WTC11 (cell line): ENCODE measurements around the gene ZDHHC8. TPM values are rescaled to one million over a fixed set of nuclear protein-coding genes. Genes with fewer than 3 reads are reported as not detected.

Experiments
- ATAC-seq: fragments of 200-7000 bp; cut with Tn5 transposase; 2 replicates; pipeline ENCODE4 v1.10.0; 2021; ENCODE audit warnings: mild to moderate bottlenecking, moderate library complexity
- CTCF ChIA-PET: fragments of 300-600 bp; sonication (Branson Sonifier 250); formaldehyde crosslinking; loops from one replicate; lab custom pipeline; 2021; ENCODE audit warnings: antibody characterized with exemption; lab: Charles Lee
- POLR2A ChIA-PET: fragments of 350-600 bp; sonication (Branson Sonifier 250); formaldehyde crosslinking; loops from one replicate; lab custom pipeline; 2021; ENCODE audit warnings: antibody characterized with exemption; lab: Charles Lee
- DNase-seq: peaks from one replicate; pipeline ENCODE4 v3.0.0; 2021; ENCODE audit warnings: low spot score
- H3K27ac Mint-ChIP-seq: 2 replicates; pipeline ENCODE4 v1.8.0; 2021; ENCODE audit warnings: mixed read lengths
- H3K27me3 Mint-ChIP-seq: 2 replicates; pipeline ENCODE4 v1.8.0; 2021; ENCODE audit warnings: low read depth, mild to moderate bottlenecking, moderate library complexity, mixed read lengths
- H3K36me3 Mint-ChIP-seq: 2 replicates; pipeline ENCODE4 v1.8.0; 2021; ENCODE audit warnings: mixed read lengths
- H3K4me1 Mint-ChIP-seq: 2 replicates; pipeline ENCODE4 v1.8.0; 2022; ENCODE audit warnings: mixed read lengths
- H3K4me3 Mint-ChIP-seq: 2 replicates; pipeline ENCODE4 v1.8.0; 2021; ENCODE audit warnings: mild to moderate bottlenecking, moderate library complexity, mixed read lengths
- H3K9me3 Mint-ChIP-seq: 2 replicates; pipeline ENCODE4 v1.8.0; 2021; ENCODE audit warnings: mixed read lengths
- CBFB ChIP-seq: sonication (generic); formaldehyde crosslinking; IDR thresholded peaks from 2 replicates; pipeline ENCODE4 v1.8.1; 2022; ENCODE audit warnings: mild to moderate bottlenecking, low read depth, missing genetic modification reagents
- CREB1 ChIP-seq: sonication (generic); formaldehyde crosslinking; IDR thresholded peaks from 2 replicates; pipeline ENCODE4 v1.8.0; 2023; ENCODE audit warnings: mild to moderate bottlenecking, missing genetic modification reagents
- ELF4 ChIP-seq: sonication (generic); formaldehyde crosslinking; IDR thresholded peaks from 2 replicates; pipeline ENCODE4 v1.8.1; 2022; ENCODE audit warnings: low read depth, mild to moderate bottlenecking, moderate library complexity, missing genetic modification reagents
- ESRRA ChIP-seq: sonication (generic); formaldehyde crosslinking; IDR thresholded peaks from 2 replicates; pipeline ENCODE4 v1.8.1; 2022; ENCODE audit warnings: mild to moderate bottlenecking, missing genetic modification reagents, borderline replicate concordance
- HMGA2 ChIP-seq: fragments of 250-450 bp; sonication (Bioruptor Pico); IDR thresholded peaks from 2 replicates; pipeline ENCODE4 v1.4.0; 2021; ENCODE audit warnings: mild to moderate bottlenecking, moderate library complexity
- MXD4 ChIP-seq: fragments of 250-450 bp; sonication (Bioruptor Pico); IDR thresholded peaks from 2 replicates; pipeline ENCODE4 v1.8.0; 2021; ENCODE audit warnings: mild to moderate bottlenecking, moderate library complexity, borderline replicate concordance
- NFE2L1 ChIP-seq: sonication (generic); formaldehyde crosslinking; IDR thresholded peaks from 2 replicates; pipeline ENCODE4 v1.8.1; 2023; ENCODE audit warnings: missing genetic modification reagents
- OVOL2 ChIP-seq: fragments of 250-450 bp; sonication (Bioruptor Pico); IDR thresholded peaks from 2 replicates; pipeline ENCODE4 v1.9.0; 2021; ENCODE audit warnings: mild to moderate bottlenecking, borderline replicate concordance
- RORB ChIP-seq: fragments of 250-450 bp; sonication (Bioruptor Pico); IDR thresholded peaks from 2 replicates; pipeline ENCODE4 v1.9.0; 2021; ENCODE audit warnings: mild to moderate bottlenecking
- SMAD3 ChIP-seq: sonication (generic); formaldehyde crosslinking; IDR thresholded peaks from 2 replicates; pipeline ENCODE4 v1.8.0; 2022; ENCODE audit warnings: missing genetic modification reagents, mild to moderate bottlenecking, borderline replicate concordance
- SMAD4 ChIP-seq: sonication (generic); formaldehyde crosslinking; IDR thresholded peaks from 2 replicates; pipeline ENCODE4 v1.8.0; 2022; ENCODE audit warnings: mild to moderate bottlenecking, missing genetic modification reagents
- TEAD1 ChIP-seq: sonication (generic); formaldehyde crosslinking; IDR thresholded peaks from 2 replicates; pipeline ENCODE4 v1.8.0; 2022; ENCODE audit warnings: mild to moderate bottlenecking, missing genetic modification reagents
- TP53 ChIP-seq: sonication (generic); formaldehyde crosslinking; IDR thresholded peaks from 2 replicates; pipeline ENCODE4 v1.8.1; 2023; ENCODE audit warnings: mild to moderate bottlenecking, missing genetic modification reagents
- ZNF138 ChIP-seq: sonication (generic); formaldehyde crosslinking; conservative IDR thresholded peaks from 2 replicates; pipeline ENCODE4 v1.8.1; 2022; ENCODE audit warnings: mild to moderate bottlenecking, moderate library complexity, missing genetic modification reagents
- ZNF219 ChIP-seq: sonication (generic); formaldehyde crosslinking; IDR thresholded peaks from 2 replicates; pipeline ENCODE4 v1.8.0; 2023; ENCODE audit warnings: missing genetic modification reagents, mild to moderate bottlenecking, borderline replicate concordance
- ZNF416 ChIP-seq: fragments of 250-450 bp; sonication (Bioruptor Pico); IDR thresholded peaks from 2 replicates; pipeline ENCODE4 v1.9.0; 2021; ENCODE audit warnings: mild to moderate bottlenecking, inconsistent platforms
- ZNF671 ChIP-seq: fragments of 250-450 bp; sonication (Bioruptor Pico); IDR thresholded peaks from 2 replicates; pipeline ENCODE4 v1.8.0; 2021; ENCODE audit warnings: mild to moderate bottlenecking
- total RNA-seq: library from RNA; stranded (reverse); gene quantifications from 3 replicates; pipeline ENCODE4 v1.2.3, GENCODE V29; 2021
- TF ChIP-seq, protein P1 (sequence below): sonication (generic); formaldehyde crosslinking; IDR thresholded peaks from 2 replicates; pipeline ENCODE4 v1.8.1; 2022; ENCODE audit warnings: missing genetic modification reagents, borderline replicate concordance
- TF ChIP-seq, protein P2 (sequence below): sonication (generic); formaldehyde crosslinking; conservative IDR thresholded peaks from 2 replicates; pipeline ENCODE4 v1.8.1; 2023; ENCODE audit warnings: mild to moderate bottlenecking, low read depth, missing genetic modification reagents, moderate library complexity
- TF ChIP-seq, protein P3 (sequence below): sonication (generic); formaldehyde crosslinking; IDR thresholded peaks from 2 replicates; pipeline ENCODE4 v1.8.0; 2023; ENCODE audit warnings: missing genetic modification reagents, mild to moderate bottlenecking, borderline replicate concordance
- TF ChIP-seq, protein P4 (sequence below): sonication (generic); formaldehyde crosslinking; IDR thresholded peaks from 2 replicates; pipeline ENCODE4 v1.8.0; 2023; ENCODE audit warnings: mild to moderate bottlenecking, missing genetic modification reagents
- TF ChIP-seq, protein P5 (sequence below): sonication (generic); formaldehyde crosslinking; conservative IDR thresholded peaks from 2 replicates; pipeline ENCODE4 v1.8.1; 2022; ENCODE audit warnings: mild to moderate bottlenecking, missing genetic modification reagents

ZDHHC8 gene
- total RNA-seq, 1 experiment from 2014 or later, result 79.7 TPM

DNA sequence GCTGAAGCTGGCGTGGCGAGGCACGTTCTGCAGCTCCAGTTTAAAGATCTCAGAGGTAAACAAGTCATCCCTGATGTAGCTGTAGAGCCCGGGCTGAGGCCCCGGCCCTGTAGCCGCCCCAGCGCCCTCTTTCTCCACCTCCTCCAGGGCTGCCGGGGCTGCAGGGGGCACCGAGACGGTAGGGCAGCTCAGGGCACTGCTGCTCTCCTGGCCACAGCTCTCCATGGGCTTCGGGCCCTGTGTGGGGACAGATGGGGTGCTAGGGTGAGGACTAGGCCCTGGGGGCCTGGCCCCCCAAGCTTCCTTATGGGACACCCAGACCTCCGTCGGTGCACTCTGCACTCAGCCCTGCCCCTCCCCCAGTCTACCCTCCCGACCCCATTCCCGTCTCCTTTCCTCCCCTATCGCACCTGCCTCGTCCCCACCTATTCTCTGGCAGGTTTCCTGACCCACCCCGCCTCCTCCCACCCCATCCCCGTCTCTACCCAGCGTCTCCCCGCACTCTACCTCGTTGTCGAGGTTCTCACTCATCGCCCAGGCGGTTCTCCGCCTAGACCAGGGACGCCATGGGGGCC lies 15.1 kb upstream of the ZDHHC8 start:
- CTCF ChIA-PET, result interaction anchor here (0.8 to 1.5 kb wide), 7 partner anchors 19 to 150 kb away, joined by 3 to 4 read pairs (median 3); partner anchors contain the start of gene DGCR8
- POLR2A ChIA-PET, result interaction anchor here (0.6 to 2.0 kb wide), 5 partner anchors 10 to 56 kb away, joined by 3 to 6 read pairs (median 5); no protein-coding TSS in a partner anchor
- TF ChIP-seq CREB1 (CRISPR knock-in tag), result no peak
- no peak for TF ChIP-seq ZNF416 (CRISPR knock-in tag)
- TF ChIP-seq HMGA2 (CRISPR knock-in tag), result no peak
- TF ChIP-seq TP53 (CRISPR knock-in tag), result no peak
- no peak for TF ChIP-seq TEAD1 (CRISPR knock-in tag)
- no peak for TF ChIP-seq ZNF138 (CRISPR knock-in tag)
- no peak for TF ChIP-seq NFE2L1
- no peak for TF ChIP-seq ESRRA (CRISPR knock-in tag)
- no peak for TF ChIP-seq OVOL2
- no peak for TF ChIP-seq MXD4
- no peak for TF ChIP-seq ZNF219 (CRISPR knock-in tag)
- TF ChIP-seq, all 79 proteins: peak for 0
- Mint-ChIP-seq H3K9me3 (no peaks in the 10 kb centered on the region), H3K27me3 (no peaks in the 10 kb centered on the region), H3K27ac (peak overlapping the region; percentile 45; the same call in 1 of the 2 replicates), H3K36me3 (peaks cover 36% of the 10 kb centered on the region), H3K4me1 (peaks cover 13% of the 10 kb centered on the region), H3K4me3 (peak overlapping the region; percentile 79)
- ATAC-seq (peak; percentile 1; the same call in 1 of the 2 replicates), DNase-seq (no peak)

DNA sequence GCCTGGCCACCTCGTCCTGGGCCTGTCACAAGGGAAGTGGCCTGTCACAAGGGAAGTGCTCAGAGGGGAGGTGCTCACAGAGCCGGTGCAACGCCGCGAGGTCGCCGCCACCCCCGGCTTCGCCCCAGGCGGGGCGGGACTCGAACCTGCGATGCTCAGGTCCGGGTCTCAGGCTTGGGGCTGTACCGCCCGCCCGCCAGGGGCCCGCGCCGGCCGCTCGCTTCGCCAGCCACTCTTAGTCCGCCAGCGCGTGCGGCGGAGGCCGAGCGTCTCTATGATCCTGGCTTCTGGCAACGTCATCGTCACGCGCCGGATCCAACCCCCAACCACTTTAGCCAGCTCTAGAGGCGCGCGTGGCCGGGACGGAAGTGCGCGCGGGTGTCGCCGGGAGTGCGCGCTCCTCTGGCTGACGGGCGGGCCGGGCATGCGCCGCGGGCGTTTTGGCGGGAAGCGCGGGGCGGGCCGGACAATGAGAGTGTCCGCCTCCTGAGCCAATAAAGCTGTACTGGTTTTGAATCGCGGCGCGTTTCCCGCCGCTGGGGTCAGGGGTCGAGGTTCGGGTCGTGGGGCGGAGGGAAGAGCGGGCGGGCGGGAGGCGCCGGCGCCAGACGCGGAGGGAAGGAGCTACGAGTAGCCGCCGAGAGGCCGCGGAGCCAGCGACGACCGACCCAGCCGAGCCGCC lies 14.5 kb upstream of the ZDHHC8 start, which contains the start of gene TRMT2A:
TSS of gene TRMT2A (minus strand) at position 276 of the 682 bp plus-strand sequence. CDS start 320 bp downstream, outside the sequence.
- POLR2A ChIA-PET, result interaction anchor here (0.6 to 2.0 kb wide), 8 partner anchors 9 to 158 kb away, joined by 3 to 6 read pairs (median 3); no protein-coding TSS in a partner anchor
- DNase-seq (peak; percentile 97), ATAC-seq (peak; percentile 77)
- H3K9me3 Mint-ChIP-seq, result no peaks in the 10 kb centered on the region
- no peaks in the 10 kb centered on the region for H3K27me3 Mint-ChIP-seq
- peak within 1 kb of the TSS; percentile 90 for H3K27ac Mint-ChIP-seq
- CTCF ChIA-PET, result interaction anchor here (0.6 to 1.5 kb wide), 9 partner anchors 20 to 301 kb away, joined by 3 to 5 read pairs (median 3); partner anchors contain the start of gene DGCR8
- peak within 1 kb of the TSS; percentile 88 for H3K4me3 Mint-ChIP-seq
- peaks cover 13% of the 10 kb centered on the region for H3K4me1 Mint-ChIP-seq
- peaks cover 42% of the 10 kb centered on the region for H3K36me3 Mint-ChIP-seq
- TF ChIP-seq, protein P1, sequence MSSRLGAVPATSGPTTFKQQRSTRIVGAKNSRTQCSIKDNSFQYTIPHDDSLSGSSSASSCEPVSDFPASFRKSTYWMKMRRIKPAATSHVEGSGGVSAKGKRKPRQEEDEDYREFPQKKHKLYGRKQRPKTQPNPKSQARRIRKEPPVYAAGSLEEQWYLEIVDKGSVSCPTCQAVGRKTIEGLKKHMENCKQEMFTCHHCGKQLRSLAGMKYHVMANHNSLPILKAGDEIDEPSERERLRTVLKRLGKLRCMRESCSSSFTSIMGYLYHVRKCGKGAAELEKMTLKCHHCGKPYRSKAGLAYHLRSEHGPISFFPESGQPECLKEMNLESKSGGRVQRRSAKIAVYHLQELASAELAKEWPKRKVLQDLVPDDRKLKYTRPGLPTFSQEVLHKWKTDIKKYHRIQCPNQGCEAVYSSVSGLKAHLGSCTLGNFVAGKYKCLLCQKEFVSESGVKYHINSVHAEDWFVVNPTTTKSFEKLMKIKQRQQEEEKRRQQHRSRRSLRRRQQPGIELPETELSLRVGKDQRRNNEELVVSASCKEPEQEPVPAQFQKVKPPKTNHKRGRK (CRISPR knock-in tag), result no peak
- TF ChIP-seq CBFB (CRISPR knock-in tag) (no peak), ELF4 (CRISPR knock-in tag) (no peak), MXD4 (no peak), CREB1 (CRISPR knock-in tag) (0 out of 2 replicates have a peak, but pooled peaks have one; percentile 45), ZNF671 (CRISPR knock-in tag) (no peak), RORB (CRISPR knock-in tag) (no peak), NFE2L1 (peak; percentile 96; the same call in 1 of the 2 replicates), SMAD3 (CRISPR knock-in tag) (peak; percentile 65; the same call in 1 of the 2 replicates), SMAD4 (CRISPR knock-in tag) (0 out of 2 replicates have a peak, but pooled peaks have one; percentile 13)
- TF ChIP-seq, protein P2, sequence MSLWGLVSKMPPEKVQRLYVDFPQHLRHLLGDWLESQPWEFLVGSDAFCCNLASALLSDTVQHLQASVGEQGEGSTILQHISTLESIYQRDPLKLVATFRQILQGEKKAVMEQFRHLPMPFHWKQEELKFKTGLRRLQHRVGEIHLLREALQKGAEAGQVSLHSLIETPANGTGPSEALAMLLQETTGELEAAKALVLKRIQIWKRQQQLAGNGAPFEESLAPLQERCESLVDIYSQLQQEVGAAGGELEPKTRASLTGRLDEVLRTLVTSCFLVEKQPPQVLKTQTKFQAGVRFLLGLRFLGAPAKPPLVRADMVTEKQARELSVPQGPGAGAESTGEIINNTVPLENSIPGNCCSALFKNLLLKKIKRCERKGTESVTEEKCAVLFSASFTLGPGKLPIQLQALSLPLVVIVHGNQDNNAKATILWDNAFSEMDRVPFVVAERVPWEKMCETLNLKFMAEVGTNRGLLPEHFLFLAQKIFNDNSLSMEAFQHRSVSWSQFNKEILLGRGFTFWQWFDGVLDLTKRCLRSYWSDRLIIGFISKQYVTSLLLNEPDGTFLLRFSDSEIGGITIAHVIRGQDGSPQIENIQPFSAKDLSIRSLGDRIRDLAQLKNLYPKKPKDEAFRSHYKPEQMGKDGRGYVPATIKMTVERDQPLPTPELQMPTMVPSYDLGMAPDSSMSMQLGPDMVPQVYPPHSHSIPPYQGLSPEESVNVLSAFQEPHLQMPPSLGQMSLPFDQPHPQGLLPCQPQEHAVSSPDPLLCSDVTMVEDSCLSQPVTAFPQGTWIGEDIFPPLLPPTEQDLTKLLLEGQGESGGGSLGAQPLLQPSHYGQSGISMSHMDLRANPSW (CRISPR knock-in tag), result no peak
- TF ChIP-seq, protein P3, sequence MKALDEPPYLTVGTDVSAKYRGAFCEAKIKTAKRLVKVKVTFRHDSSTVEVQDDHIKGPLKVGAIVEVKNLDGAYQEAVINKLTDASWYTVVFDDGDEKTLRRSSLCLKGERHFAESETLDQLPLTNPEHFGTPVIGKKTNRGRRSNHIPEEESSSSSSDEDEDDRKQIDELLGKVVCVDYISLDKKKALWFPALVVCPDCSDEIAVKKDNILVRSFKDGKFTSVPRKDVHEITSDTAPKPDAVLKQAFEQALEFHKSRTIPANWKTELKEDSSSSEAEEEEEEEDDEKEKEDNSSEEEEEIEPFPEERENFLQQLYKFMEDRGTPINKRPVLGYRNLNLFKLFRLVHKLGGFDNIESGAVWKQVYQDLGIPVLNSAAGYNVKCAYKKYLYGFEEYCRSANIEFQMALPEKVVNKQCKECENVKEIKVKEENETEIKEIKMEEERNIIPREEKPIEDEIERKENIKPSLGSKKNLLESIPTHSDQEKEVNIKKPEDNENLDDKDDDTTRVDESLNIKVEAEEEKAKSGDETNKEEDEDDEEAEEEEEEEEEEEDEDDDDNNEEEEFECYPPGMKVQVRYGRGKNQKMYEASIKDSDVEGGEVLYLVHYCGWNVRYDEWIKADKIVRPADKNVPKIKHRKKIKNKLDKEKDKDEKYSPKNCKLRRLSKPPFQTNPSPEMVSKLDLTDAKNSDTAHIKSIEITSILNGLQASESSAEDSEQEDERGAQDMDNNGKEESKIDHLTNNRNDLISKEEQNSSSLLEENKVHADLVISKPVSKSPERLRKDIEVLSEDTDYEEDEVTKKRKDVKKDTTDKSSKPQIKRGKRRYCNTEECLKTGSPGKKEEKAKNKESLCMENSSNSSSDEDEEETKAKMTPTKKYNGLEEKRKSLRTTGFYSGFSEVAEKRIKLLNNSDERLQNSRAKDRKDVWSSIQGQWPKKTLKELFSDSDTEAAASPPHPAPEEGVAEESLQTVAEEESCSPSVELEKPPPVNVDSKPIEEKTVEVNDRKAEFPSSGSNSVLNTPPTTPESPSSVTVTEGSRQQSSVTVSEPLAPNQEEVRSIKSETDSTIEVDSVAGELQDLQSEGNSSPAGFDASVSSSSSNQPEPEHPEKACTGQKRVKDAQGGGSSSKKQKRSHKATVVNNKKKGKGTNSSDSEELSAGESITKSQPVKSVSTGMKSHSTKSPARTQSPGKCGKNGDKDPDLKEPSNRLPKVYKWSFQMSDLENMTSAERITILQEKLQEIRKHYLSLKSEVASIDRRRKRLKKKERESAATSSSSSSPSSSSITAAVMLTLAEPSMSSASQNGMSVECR, result peak; percentile 87; the same call in 1 of the 2 replicates
- TF ChIP-seq, protein P4, sequence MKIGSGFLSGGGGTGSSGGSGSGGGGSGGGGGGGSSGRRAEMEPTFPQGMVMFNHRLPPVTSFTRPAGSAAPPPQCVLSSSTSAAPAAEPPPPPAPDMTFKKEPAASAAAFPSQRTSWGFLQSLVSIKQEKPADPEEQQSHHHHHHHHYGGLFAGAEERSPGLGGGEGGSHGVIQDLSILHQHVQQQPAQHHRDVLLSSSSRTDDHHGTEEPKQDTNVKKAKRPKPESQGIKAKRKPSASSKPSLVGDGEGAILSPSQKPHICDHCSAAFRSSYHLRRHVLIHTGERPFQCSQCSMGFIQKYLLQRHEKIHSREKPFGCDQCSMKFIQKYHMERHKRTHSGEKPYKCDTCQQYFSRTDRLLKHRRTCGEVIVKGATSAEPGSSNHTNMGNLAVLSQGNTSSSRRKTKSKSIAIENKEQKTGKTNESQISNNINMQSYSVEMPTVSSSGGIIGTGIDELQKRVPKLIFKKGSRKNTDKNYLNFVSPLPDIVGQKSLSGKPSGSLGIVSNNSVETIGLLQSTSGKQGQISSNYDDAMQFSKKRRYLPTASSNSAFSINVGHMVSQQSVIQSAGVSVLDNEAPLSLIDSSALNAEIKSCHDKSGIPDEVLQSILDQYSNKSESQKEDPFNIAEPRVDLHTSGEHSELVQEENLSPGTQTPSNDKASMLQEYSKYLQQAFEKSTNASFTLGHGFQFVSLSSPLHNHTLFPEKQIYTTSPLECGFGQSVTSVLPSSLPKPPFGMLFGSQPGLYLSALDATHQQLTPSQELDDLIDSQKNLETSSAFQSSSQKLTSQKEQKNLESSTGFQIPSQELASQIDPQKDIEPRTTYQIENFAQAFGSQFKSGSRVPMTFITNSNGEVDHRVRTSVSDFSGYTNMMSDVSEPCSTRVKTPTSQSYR, result 0 out of 2 replicates have a peak, but pooled peaks have one; percentile 21
- TF ChIP-seq, protein P5, sequence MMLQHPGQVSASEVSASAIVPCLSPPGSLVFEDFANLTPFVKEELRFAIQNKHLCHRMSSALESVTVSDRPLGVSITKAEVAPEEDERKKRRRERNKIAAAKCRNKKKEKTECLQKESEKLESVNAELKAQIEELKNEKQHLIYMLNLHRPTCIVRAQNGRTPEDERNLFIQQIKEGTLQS (CRISPR knock-in tag), result no peak
